ENCODE data around the gene MOK.
"Not testable (repeated sequence)": the region's sequence is repeated elsewhere in the genome, so short reads cannot be mapped to it uniquely, and the experiment has no call there.

The MOK gene

DNA sequence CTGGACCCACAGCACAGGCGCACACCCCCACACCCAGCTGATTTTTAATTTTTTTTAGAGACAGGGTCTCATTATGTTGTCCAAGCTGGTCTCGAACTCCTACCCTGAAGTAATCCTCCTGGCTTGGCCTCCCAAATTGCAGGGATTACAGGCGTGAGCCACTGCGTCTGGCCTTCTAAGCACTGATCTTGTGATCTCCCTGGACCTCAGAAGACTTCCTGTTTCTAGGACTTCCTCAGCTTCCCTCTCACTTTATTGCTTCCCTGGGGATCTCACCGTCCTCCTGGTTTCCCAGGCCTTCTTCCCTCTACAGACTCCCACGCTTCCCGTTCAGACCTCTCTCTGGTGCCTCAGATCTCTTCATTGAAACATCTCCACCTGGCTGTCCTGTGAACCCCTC, 28.4 kb upstream of the MOK start:
- Mint-ChIP-seq H3K27ac (no peak overlapping the region), H3K36me3 (peaks cover 10% of the 10 kb centered on the region), H3K4me3 (no peak overlapping the region), H3K9me3 (no peaks in the 10 kb centered on the region), H3K27me3 (no peaks in the 10 kb centered on the region), H3K4me1 (peaks cover 8% of the 10 kb centered on the region)

DNA sequence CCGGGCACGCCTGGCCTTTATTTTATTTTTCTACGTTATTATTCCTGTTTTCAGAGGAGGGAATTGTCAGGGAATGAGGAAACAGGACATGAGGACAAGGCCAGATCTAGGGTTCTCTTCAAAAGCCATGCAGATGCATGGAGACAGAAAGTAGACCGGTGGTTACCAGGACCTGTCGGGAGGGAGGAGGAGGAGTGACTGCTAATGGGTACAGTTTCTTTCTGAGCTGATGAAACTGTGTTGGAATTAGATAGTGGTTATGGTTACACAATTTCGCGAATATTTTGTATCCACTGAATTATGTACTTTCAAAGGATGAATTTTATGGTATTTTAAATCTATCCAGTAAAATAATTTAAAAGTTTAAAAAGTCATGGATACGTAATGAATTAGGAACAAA, 25.8 kb upstream of the MOK start:
- no peak overlapping the region for H3K4me3 Mint-ChIP-seq
- H3K9me3 Mint-ChIP-seq: no peaks in the 10 kb centered on the region
- H3K27me3 Mint-ChIP-seq: no peaks in the 10 kb centered on the region
- peaks cover 8% of the 10 kb centered on the region for H3K36me3 Mint-ChIP-seq
- no peak overlapping the region for H3K27ac Mint-ChIP-seq
- peaks cover 10% of the 10 kb centered on the region for H3K4me1 Mint-ChIP-seq

DNA sequence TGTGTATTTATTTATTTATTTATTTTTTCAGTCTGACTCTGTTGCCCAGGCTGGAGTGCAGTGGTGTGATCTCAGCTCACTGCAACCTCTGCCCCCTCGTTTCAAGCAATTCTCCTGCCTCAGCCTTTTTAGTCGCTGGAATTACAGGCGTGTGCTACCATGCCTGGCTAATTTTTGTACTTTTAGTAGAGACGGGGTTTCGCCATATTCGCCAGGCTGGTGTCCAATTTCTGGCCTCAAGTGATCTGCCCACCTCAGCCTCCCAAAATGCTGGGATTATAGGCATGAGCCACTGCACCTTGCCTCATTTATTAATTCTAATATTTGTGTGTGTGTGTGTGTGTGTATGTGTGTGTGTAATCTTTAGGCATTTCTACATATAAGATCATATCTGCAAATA, 24.4 kb upstream of the MOK start:
- not testable (repeated sequence) for H3K4me3 Mint-ChIP-seq, H3K27ac Mint-ChIP-seq, H3K27me3 Mint-ChIP-seq, H3K9me3 Mint-ChIP-seq, H3K36me3 Mint-ChIP-seq
- H3K4me1 Mint-ChIP-seq: peaks cover 10% of the 10 kb centered on the region

DNA sequence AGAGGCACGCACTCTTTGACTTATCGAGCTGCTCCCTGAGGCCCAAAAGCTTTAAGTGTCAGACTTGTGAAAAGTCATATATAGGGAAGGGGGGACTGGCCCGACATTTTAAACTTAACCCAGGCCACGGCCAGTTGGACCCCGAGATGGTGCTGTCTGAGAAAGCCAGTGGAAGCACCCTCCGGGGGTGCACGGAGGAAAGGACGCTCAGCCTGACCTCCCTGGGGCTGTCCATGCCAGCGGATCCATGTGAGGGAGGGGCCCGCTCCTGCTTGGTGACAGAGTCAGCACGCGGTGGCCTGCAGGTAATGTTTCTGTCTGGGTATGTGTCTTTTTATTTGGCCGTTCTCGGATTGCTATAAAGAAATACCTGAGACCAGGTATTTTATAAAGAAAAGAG, 21.6 kb upstream of the MOK start:
- no peaks in the 10 kb centered on the region for H3K9me3 Mint-ChIP-seq
- peaks cover 19% of the 10 kb centered on the region for H3K4me1 Mint-ChIP-seq
- no peaks in the 10 kb centered on the region for H3K27me3 Mint-ChIP-seq
- no peak overlapping the region for H3K4me3 Mint-ChIP-seq
- peaks cover 2% of the 10 kb centered on the region for H3K36me3 Mint-ChIP-seq
- no peak overlapping the region for H3K27ac Mint-ChIP-seq

DNA sequence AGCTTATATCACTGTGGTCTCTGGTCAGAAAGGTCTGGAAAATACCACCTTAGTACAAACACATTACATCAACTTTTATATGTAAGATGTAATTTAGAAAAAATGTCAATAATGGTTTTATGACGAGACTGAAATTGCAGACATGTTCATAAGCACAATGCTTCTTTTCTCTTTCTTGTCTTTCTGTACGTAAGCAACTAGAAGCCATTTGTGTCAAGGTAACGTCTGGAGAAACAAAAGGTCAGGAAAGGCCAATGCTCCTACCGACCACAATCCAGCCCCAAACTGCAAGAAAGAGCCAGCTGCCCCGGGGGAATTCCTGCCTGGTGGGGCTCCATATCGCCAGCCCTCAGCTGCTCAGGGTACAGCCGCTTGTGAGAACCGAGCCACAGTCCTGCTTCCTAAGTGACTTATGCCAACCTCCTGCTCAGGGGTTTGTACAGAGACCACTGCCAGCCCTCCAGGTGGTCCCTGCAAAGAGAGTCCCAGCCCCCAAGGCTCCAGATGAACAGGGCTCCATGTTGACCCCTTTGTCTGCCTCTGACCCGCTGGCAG, 20.9 kb upstream of the MOK start:
- Mint-ChIP-seq H3K27me3 (no peaks in the 10 kb centered on the region), H3K4me3 (no peak overlapping the region), H3K36me3 (peaks cover 2% of the 10 kb centered on the region), H3K9me3 (no peaks in the 10 kb centered on the region), H3K4me1 (peaks cover 23% of the 10 kb centered on the region), H3K27ac (no peak overlapping the region)

DNA sequence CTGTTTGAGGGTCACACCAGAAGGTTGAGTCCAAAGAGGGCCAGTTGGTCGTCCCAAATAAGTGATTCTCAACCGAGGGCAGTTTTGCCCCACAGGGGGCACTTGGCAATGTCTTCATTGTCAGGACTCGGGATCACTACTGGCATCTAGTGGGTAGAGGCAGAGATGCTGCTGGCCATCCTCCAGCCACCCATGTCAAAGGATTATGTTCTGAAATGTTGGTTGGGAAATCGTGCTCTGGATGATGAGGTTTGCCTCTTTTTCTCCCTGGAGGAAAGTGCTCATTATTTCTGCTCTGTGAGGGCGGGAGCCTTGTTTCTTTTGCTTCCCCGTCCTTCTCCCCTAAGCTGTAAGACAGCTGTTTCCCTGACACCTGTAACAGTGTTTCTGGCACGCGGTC, 18.1 kb upstream of the MOK start:
- Mint-ChIP-seq H3K4me1 (peaks cover 33% of the 10 kb centered on the region), H3K9me3 (no peaks in the 10 kb centered on the region), H3K27me3 (no peaks in the 10 kb centered on the region), H3K4me3 (no peak overlapping the region), H3K27ac (peak overlapping the region; percentile 55), H3K36me3 (peaks cover 2% of the 10 kb centered on the region)

DNA sequence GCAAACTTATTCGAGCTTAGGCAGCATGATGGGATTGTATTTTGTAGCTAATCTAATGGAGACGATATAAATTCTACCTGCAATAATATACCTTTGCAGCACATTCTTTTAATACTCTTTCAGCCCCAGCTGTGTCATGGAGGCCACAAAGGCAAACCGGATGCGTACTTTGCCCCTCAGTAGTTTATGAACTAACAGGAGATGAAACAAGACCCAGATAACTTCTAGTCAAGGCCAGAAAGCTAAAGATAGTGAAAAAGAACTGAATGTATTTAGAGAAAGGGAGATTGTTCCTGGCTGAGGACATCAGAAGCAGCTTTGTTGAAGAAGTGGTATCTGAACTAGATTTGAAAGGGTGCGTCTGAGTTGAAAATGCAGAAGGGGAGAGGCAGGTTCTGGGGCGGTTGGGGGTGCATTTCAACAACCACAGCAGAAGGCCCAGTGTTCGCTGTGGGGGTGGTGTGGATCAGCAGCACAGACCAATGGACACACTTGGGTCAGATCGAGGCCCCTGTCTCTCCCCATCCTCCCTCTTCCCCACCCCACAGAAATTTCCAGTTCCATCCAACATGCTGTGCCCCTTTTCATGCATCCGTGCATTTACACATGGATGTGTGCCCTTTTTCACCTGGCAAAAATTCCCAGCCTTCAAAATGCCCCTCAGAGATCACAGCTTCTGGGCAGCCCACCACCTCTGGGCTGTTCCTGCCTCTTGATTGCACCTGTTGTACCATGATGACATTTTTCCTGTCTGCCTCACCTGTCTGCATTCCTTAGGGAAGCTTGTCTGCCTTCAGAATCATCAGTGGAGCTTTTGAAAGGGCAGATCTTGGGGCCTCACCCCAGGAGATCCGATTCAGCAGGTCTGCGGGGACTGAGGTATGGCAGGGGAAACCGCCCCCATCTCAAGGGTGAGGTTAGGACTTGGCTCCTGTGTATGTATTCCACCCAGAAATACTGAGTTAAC, 16.8 kb upstream of the MOK start:
- Mint-ChIP-seq H3K9me3 (no peaks in the 10 kb centered on the region), H3K4me3 (peak overlapping the region; percentile 90), H3K27me3 (no peaks in the 10 kb centered on the region), H3K36me3 (peaks cover 2% of the 10 kb centered on the region), H3K4me1 (peaks cover 46% of the 10 kb centered on the region), H3K27ac (no peak overlapping the region)

DNA sequence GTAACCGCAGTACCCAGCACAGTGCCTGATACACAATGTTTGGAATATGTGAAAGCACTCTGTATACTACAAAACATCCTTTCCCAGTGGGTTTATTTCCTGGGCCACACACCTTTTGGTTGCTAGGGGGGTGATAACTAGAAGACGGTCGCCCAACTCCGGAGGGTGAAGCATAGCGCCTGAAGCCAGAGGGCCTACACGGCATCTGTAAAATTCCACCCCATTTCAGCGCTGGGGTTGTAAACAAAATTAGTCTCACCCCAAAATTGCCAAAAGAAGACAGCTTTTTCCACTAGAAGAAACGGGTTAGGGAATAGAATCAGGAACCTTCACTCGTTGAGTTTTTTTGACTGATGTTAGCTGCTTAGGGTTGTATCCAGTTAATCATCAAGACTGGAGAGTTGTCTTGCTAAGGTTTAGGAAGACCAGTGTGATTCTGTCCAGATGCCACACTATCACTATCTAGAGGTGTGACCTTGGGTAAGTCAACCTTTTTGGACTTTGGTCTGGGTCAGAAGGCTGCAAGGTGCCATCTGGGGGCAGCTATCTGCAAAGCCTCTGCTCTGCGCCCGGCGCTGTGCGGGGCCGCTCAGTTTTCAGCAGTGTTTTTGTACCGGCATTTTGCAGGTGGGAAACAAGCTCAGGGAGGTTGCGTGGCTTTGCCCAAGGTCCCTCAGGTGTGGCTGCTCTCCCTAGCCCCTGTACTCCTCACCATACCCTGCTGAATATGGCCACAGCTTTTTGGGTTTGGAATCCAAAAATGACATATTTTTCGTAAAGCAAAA, 15.9 kb upstream of the MOK start:
- peak overlapping the region; percentile 93 for H3K27ac Mint-ChIP-seq
- H3K9me3 Mint-ChIP-seq: no peaks in the 10 kb centered on the region
- peaks cover 49% of the 10 kb centered on the region for H3K4me1 Mint-ChIP-seq
- no peaks in the 10 kb centered on the region for H3K27me3 Mint-ChIP-seq
- H3K36me3 Mint-ChIP-seq: no peaks in the 10 kb centered on the region
- peak overlapping the region; percentile 90 for H3K4me3 Mint-ChIP-seq

DNA sequence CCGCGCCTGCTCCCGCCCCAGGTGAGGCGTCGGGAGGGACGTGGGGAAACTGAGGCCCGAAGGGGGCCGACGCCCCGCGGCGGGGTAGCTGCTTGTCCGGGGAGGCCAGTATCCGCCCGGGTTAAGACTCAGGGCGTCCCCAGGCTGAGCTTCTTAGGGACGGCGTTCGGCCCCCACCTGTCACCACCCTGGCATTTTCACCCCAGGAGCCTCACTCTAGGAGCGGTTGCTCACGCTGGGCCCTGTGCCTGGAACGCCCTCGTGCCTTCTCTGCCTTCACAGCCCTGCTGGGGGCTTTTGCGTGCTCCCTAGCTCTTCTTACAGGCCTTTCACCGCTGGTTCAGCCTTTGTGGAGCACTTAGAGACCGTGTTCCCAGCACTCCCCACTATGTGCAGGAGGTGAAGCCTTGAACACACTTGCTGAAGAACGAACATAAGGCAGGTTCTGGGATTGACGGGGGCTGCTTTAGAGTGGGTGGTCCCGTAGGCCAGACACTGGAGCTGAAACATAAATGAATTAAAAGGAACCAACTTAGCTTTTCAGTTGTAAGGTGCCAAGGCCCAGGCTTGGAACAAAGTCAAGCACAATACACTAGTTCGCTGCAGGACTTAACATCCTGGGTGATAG, 15.2 kb upstream of the MOK start:
- peaks cover 50% of the 10 kb centered on the region for H3K4me1 Mint-ChIP-seq
- H3K4me3 Mint-ChIP-seq: peak overlapping the region; percentile 90
- H3K9me3 Mint-ChIP-seq: no peaks in the 10 kb centered on the region
- no peaks in the 10 kb centered on the region for H3K36me3 Mint-ChIP-seq
- H3K27me3 Mint-ChIP-seq: no peaks in the 10 kb centered on the region
- peak overlapping the region; percentile 93 for H3K27ac Mint-ChIP-seq

DNA sequence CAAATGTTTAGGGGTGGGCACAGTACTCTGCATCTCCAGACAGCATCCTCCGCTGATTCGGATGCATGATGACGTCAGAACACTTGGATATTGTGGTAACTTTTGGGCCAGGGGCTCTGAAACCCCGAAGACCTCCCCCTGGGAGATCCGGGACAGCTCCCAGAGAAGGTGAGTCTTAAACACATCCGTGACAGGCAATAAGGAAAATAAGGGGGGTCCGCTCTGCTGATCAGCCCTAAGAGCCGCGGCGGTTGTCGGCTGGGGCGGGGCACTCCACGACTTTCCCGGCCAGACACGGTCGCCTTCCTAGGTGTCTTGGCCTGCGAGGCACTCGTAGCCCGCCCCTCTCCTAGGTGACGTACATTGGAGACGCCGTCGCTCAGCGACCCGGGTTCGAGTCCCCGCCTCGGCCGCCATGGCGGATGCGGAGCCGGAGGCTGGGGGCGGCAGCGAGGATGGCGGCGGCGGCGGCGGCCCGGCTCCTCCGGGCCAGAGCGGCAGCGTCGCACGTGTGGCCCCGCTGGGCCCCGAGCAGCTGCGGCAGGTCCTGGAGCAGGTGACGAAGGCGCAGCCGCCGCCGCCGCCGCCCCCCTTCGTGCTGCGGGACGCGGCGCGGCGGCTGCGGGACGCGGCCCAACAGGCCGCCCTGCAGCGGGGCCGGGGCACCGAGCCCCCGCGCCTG, 14.5 kb upstream of the MOK start, which contains the start of gene ZNF839:
TSS of gene ZNF839 (plus strand) at position 396 of the 682 bp plus-strand sequence. CDS start at position 416, 20 bp downstream.
- Mint-ChIP-seq H3K4me3 (peak within 1 kb of the TSS; percentile 93), H3K9me3 (no peaks in the 10 kb centered on the region), H3K27me3 (no peaks in the 10 kb centered on the region), H3K27ac (peak within 1 kb of the TSS; percentile 98), H3K36me3 (no peaks in the 10 kb centered on the region), H3K4me1 (peaks cover 57% of the 10 kb centered on the region)

DNA sequence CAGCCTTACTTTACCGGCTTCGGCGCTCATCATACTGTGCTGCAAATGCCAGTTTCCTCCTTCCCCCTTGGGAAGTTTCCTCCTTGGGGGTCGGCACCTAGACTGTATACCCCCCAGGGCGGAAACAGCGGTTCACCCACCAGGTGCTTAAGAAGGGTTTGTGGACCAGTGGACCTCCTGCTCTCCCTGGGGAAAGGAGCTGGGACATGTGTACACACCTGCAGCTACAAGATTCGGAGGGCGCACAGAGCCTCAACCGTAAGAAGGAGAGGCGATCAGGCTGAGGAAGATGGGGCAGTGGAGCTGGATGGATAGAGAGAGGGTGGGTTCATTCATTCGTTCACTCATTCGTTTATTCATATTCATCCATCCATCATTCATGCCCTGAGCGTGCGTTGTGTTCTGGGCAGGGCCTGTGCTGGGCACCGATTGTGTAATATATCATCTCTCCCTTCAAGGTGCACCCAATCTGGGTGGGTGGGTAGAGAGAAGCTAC, 13.9 kb upstream of the MOK start:
- no peaks in the 10 kb centered on the region for H3K36me3 Mint-ChIP-seq
- peak overlapping the region; percentile 93 for H3K4me3 Mint-ChIP-seq
- peaks cover 63% of the 10 kb centered on the region for H3K4me1 Mint-ChIP-seq
- H3K9me3 Mint-ChIP-seq: no peaks in the 10 kb centered on the region
- peak overlapping the region; percentile 98 for H3K27ac Mint-ChIP-seq
- H3K27me3 Mint-ChIP-seq: no peaks in the 10 kb centered on the region

DNA sequence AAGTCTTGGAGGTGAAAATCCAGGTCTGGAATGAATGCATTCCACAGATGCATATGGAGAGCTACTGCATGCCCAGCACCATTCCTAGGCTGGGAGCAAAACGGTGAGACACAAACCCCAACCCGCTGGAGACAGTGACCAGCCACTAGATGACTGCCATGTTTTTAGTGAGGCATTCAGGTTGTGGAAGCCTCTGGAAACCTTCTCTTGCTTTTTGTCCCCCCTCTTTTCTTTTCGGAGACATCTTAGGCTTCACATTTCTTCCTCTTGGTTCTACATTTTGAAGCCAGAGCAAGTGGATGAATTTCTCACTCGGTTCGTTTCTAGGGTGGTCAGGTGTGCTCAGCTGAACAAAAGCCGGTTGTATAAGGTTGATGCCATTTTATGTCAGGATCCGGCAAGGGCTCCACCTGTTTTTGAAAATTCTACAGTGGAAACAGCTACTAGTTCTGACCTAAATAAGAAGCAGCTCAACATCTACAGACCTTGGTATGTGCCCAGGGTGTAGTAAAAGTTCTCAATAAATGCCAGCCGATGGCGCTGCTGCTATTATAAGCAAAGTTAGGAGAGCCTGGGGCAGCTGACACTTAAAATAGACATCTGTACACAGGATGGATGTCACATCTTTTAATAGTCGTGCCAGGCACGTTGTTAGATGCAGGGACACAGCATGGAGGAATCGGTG, 12.7 kb upstream of the MOK start:
- peak overlapping the region; percentile 92 for H3K27ac Mint-ChIP-seq
- H3K4me3 Mint-ChIP-seq: peak overlapping the region; percentile 93
- H3K4me1 Mint-ChIP-seq: peaks cover 58% of the 10 kb centered on the region
- no peaks in the 10 kb centered on the region for H3K27me3 Mint-ChIP-seq
- no peaks in the 10 kb centered on the region for H3K9me3 Mint-ChIP-seq
- H3K36me3 Mint-ChIP-seq: no peaks in the 10 kb centered on the region

DNA sequence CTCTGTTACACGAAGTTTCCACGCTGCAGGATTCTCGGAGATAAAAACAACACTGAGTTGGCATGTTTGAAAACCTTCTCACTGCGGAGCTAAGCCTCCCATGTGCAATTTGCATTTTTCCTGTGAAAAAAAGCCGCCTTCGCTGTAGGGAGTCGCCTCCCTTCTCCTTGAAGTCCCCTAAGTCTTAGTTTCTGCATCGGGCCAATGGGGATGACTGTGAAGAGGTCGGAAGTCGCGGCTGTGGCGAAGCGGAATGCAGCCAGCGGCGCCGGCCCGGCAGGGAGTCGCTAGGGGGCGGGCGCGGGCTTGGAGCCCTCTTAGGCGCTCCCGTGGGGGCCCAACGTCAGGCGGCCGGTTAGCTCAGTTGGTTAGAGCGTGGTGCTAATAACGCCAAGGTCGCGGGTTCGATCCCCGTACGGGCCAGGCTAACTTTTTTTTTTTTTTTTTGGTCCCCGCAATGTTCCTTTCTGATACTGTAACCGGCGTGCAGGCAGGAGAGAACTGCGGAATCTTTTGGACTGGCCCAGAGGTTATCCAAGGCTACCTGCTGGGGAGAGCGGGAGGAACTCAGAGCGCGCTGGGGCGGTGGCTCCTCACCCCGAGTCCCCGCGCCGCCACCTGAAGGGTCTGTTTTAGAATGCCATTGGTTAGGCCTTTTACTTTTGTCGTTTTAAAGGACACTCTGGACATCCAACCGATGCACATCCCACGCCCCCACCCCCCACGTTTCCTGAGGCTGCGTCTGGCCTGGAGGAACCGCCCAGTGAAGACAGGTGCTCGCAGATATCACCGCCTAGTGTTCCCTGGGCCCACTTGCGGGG, 12.0 kb upstream of the MOK start:
- Mint-ChIP-seq H3K36me3 (no peaks in the 10 kb centered on the region), H3K27me3 (no peaks in the 10 kb centered on the region)

DNA sequence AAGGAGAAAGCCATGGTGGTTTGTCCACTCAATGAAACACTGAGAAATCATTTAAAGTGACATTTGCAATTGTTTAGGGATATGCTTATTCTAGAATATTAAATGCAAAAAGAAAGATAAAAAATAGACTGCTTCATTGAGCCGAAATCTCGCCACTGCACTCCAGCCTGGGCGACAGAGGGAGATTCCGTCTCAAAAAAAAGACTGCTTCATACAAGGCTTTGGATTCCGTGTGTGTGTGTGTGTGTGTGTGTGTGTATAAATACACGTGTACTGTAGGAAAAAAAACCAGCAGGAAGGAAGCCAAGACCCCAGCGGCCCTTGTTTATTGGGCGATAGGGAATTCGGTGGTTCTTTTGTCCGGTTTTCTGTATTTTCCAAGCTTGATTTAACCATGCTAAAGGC, 11.4 kb upstream of the MOK start:
- H3K4me3 Mint-ChIP-seq: peak overlapping the region; percentile 93
- no peaks in the 10 kb centered on the region for H3K9me3 Mint-ChIP-seq
- H3K4me1 Mint-ChIP-seq: peaks cover 49% of the 10 kb centered on the region
- peak overlapping the region; percentile 98 for H3K27ac Mint-ChIP-seq
- no peaks in the 10 kb centered on the region for H3K27me3 Mint-ChIP-seq
- H3K36me3 Mint-ChIP-seq: no peaks in the 10 kb centered on the region

More for the DNA sequence above, 12.0 kb upstream of the MOK start:
- peak overlapping the region; percentile 98 for H3K27ac Mint-ChIP-seq
- H3K4me3 Mint-ChIP-seq: peak overlapping the region; percentile 93
- peaks cover 54% of the 10 kb centered on the region for H3K4me1 Mint-ChIP-seq
- H3K9me3 Mint-ChIP-seq: no peaks in the 10 kb centered on the region

All from activated naive CD4-positive, alpha-beta T cell treated with anti-CD3 and anti-CD28 coated beads, Interleukin-2, amount 50 U/mL, for 24 hours (primary cell).